DOHH2 (cell line): ENCODE measurements around the gene SLC22A2.

Experiments used
- EZH2phosphoT487 ChIP-seq: fragments of 200-600 bp; sonication (generic); IDR thresholded peaks from 2 replicates; pipeline ENCODE4 v1.6.1; 2017; ENCODE audit warnings: borderline replicate concordance, mild to moderate bottlenecking, antibody characterized with exemption, low read length, moderate library complexity, mixed read lengths
- TF ChIP-seq, protein P1 (sequence below): fragments of 200-600 bp; sonication (generic); IDR thresholded peaks from one replicate; pipeline ENCODE4 v1.5.1; 2014; ENCODE audit warnings: antibody characterized with exemption, mild to moderate bottlenecking, low read depth, low read length; ENCODE audit not compliant: poor library complexity, severe bottlenecking

- TF ChIP-seq, protein P1, sequence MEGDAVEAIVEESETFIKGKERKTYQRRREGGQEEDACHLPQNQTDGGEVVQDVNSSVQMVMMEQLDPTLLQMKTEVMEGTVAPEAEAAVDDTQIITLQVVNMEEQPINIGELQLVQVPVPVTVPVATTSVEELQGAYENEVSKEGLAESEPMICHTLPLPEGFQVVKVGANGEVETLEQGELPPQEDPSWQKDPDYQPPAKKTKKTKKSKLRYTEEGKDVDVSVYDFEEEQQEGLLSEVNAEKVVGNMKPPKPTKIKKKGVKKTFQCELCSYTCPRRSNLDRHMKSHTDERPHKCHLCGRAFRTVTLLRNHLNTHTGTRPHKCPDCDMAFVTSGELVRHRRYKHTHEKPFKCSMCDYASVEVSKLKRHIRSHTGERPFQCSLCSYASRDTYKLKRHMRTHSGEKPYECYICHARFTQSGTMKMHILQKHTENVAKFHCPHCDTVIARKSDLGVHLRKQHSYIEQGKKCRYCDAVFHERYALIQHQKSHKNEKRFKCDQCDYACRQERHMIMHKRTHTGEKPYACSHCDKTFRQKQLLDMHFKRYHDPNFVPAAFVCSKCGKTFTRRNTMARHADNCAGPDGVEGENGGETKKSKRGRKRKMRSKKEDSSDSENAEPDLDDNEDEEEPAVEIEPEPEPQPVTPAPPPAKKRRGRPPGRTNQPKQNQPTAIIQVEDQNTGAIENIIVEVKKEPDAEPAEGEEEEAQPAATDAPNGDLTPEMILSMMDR: no peak
- TF ChIP-seq EZH2phosphoT487: no peak
Measured at GRCh38 chr6:160278786-160279310, 20.2 kb upstream of the SLC22A2 start.
